ENCODE data around the gene CELF2.
A peak's percentile ranks its signal among the peaks of the same experiment; 100 is the strongest.

CELF2 gene

DNA sequence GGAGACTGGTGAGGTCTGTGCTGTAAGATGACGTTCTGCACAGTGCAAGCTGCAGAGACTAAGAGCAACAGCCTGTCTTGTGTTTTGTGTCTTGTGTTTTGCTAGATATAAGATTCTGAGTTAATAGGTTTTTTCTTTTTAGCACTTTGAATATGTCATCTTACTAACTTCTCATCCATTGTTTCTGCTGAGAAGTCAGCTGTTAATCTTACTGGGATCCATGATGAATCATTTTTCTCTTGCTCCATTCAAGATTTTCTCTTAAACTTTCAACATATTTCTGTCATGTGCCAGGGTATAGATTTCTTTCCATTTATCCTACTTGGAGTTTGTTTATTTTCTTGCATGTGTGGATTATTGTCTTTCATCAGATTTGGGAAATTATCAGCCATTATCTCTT is 290.3 kb downstream of the CELF2 start:
- DNase-seq, result no peak

- no peak for DNase-seq
Measured at GRCh38 chr10:11311027-11311426, 293.4 kb downstream of the CELF2 start.

DNA sequence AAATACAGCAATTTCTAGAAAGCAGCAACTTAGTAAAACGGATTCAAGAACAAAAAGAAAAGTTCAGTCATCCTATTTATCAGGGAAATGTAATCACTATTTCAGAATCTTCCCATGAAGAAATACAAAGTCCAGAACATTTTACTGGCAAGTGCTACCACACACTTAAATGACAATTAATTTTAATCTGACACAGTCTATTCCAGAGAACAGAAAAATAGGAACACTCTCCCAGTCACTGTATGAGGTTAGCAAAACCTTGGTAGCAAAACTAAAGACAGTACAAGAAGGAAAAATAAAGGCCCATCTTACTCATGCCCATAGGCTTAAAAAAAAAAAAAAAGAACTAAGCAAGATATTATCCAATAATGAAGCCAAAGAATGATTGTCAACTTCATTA is 295.8 kb downstream of the CELF2 start:
- DNase-seq, result no peak

GRCh38 chr10:11317936-11318670 is 300.4 kb downstream of the CELF2 start:
- DNase-seq, result no peak

DNA sequence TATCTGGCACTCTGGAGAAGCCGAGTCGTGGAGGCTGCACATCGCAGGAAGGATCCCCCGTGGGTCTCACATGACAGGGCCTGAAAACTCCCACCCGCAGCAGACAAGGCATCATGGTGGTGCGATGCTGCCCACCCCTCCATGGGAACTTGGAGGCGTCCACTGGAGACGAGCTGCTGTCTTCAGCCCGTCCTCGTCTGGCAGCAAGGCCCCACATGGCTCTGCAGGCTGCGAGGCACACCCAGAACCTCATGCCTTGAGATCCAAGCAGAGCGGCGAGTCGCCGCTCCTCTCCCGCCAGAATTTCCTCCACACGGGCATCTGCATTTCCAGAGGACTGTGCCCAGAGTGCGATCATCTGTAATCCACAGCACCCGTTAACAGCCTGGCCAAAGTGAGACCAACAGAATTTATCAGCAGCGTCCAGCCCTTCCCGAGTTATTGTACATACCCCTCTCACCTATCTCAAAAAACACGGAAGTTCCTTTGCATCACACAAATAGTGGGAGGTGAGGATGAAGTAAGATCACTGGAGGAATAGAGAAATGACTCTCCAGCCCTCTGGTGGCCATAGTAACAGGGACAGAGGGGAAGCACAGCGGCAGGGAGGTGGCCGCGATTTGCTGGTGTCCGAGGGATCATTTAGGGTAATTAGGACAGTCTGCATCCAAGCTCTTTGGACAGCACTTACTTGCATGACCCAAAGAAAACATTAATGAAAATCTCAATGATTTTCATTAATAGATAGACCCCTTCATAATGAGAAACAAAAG is 301.3 kb downstream of the CELF2 start:
- DNase-seq, result no peak

DNA sequence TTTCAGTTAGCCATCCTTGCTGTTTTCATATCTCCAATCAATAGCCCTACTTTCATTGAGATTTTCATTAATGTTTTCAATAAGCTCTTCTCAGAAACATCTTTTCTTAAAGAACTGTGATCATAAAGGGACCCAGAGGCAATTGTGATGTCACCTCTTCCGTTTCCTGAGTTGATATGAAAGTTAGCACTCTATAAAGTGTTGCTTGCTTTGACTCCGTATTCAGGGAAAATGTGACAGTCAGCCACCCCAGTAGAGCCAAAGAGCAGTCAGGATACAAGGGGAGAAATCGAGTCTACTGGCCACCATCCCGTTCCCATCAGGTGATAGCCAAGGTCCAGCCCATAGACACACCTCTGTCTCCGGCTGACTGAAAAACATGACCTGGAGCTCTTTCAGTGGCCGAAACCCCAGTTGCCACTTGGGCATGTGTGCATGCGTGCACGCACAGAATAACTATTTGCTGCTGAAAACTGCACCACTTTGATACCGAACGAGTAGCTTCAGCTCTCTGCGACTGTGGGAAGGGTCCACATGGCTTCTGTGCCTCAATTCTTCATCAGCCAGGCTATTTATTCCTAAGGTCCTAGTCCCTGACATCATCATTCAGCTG is 302.4 kb downstream of the CELF2 start:
- DNase-seq, result no peak

DNA sequence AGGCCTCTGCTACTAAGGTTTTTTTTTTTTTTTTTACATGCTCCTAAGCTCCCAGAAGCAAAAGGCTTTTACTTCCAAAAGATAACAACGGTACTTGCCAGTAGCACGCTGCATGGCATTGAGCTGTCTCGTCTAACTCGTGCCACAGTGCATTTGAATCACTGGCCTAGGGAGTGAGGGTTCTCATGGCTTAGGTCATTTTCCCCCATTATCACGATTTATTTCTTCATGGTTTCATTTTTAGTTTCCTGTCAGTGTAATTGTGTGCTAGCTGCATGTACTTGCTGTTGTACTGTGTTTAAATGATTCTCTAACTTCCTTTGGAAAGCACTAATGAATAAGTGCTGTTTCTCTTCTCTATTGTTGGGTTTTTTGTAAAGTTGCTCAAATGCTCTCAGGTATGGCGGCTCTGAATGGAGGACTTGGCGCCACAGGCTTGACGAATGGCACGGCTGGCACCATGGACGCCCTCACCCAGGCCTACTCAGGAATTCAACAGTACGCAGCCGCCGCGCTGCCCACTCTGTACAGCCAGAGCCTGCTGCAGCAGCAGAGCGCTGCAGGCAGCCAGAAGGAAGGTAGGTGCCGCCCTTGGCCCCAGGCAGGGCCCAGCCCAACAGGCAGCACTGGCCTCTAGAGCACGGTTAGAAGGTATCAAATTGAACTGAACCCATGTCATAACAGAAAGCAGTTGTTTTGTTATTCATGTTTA is 303.3 kb downstream of the CELF2 start:
- DNase-seq, result no peak

GRCh38 chr10:11322698-11323097 is 305.0 kb downstream of the CELF2 start:
- DNase-seq, result no peak

- no peak for DNase-seq
Measured at GRCh38 chr10:11324761-11325321, 307.2 kb downstream of the CELF2 start.

GRCh38 chr10:11325817-11326216 is 308.1 kb downstream of the CELF2 start:
- DNase-seq, result no peak

- no peak for DNase-seq
Measured at GRCh38 chr10:11326241-11326640, 308.6 kb downstream of the CELF2 start.

DNA sequence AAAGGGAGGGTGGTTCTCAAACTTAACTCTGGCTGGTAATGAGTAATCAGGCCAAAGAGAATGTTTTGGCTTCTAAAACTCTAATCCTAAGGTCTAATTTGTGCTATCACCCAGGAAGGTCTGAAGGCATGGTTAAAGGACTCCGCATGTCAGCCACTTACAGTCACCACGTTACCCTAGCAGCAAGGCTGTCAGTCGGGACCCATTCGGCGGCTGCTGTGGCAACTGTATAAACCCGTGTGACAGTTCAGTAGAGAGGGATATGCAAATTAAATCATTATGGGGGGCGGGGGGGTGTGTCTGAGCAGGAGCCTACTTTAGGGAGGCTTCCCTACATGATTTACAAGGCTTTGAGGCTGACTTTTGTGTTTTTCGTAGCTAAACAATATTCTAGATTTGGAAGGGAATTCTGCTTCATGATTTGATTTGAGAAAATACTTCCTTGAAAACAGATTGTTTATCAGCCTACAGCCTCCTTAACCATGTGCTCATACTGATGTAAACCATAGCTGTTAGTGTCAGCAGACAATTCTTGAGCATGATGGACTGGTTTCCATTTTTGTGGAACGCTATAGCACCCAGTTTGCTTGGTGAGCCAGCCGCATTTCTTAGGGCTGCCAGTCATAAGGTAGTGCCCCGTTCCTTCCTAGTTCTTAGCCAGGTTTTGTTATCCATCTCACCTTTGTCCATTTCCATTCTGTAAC is 309.4 kb downstream of the CELF2 start:
- no peak for DNase-seq

DNA sequence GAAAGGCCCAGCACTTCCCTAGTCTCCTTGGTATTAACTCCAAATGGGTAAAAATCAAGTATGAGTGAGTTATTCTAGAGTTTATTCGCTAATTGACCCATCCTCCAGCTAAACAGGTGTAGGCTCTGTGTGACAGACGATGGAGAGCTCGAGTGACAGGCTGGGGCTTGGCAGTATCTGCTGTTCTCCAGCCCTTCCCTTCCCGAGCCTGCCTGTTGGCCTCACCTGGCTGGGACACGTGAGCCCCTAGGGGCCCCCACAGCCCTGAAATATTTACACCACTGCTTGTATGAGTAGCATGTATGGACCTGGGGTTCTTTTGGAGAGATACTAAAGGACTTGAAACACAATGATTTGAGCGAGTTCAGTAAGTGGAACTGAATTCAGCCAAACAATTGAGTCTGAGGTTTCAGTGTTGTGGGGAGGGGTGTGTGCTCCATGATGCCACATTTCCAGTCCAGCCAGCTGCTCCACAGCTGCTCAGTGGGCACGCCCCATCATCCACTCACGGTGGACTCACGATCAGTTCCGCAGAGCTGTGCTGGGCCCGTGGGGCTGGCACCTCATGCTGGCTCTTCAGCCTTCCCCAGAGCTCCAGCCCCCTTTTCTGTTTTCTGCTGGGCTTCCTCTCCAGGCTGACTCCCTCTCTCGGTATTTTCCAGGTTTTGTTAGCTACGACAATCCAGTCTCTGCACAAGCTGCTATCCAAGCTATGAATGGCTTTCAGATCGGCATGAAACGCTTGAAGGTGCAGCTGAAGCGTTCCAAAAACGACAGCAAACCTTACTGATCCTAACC is 310.8 kb downstream of the CELF2 start:
- peak; percentile 1 for DNase-seq

- DNase-seq, result no peak
Measured at GRCh38 chr10:11329062-11329673, 311.5 kb downstream of the CELF2 start.

DNA sequence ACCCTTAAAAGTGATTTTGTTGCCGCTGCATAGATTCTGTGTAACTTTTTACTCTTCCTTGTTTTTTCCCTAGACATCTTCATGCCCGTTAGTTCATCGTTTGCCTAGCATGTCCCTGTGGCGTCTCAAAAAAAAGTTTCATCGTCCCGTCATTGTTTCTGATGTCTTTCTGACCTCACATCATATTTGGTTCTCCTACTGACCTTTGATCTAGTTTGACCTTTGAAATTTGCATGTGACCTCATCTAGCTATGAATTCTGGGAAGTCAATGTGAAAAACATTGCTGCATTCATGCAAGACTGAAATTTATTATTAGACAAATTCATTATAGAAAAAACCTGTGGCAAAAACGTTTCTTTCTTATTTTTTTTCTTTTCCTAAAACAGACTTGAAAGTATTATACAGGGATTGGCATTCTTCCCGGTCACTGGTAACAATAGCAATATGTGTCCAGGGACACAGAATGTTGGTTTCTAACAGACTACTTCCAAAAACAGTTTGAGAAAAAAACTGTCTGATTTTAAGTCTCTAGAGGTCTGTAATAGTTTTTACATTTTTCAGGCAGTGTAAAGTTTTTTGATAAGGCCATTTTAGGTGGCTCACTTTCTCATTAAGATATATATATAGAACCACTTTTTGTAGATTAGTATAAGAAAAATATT is 312.8 kb downstream of the CELF2 start:
- no peak for DNase-seq

DNA sequence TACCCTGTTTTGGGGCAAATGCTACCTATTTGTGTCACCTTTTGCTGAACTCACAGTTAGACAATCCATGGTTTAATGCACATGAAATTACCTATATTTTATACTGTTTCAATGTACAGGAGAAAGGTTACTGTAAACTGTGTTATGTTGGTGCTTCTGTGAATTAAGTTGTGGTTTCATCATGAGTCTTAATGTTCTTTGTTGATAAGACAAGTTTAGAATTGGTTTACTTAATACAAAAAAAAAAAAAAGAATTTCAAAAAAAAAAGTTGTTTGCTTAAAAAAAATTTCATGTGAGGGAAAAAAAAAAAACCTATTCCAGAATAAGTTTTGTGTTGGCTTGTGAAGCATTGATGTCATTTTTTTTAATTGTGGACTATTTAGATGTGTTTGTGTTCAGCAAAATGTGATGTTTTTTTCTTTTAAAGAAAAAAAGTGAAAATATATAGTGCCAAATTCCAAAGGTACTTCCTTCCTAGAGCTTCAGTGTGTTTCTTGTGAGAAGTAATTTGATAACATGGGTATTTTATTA is 313.4 kb downstream of the CELF2 start:
- DNase-seq, result no peak

DNA sequence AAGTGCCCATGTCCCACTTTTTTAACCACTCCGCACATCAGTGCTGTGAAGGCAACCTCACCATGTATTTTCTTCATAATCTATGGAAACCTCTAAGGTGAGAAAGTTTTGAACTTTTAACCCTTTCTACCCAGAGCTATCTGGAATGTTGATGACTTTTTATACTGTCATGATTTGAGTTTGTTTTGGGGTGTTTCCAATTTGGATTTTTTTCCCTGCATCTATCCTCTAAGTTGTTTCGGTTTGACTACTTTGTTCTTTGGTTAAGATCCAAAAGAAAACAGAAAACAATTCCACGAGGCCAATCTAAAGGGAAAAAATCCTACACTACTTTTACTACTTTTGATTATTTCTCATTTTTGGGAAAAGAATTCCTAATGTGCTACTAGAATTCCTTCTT is 314.1 kb downstream of the CELF2 start:
- no peak for DNase-seq

- DNase-seq, result no peak
Measured at GRCh38 chr10:11332846-11333245, 315.2 kb downstream of the CELF2 start.

- DNase-seq, result no peak
Measured at GRCh38 chr10:11334436-11334835, 316.8 kb downstream of the CELF2 start.

- no peak for DNase-seq
Measured at GRCh38 chr10:11335167-11335652, 317.5 kb downstream of the CELF2 start.
